Spleen (tissue), 11 donors: Measurements from ENCODE around the gene CCDC91. TPM values are rescaled to one million over a fixed set of nuclear protein-coding genes. Genes with fewer than 3 reads are reported as not detected.

Source experiments
- DNase-seq: peaks from one replicate; pipeline ENCODE4 v3.0.0-alpha.2; 2020
- H3K27ac ChIP-seq, 8 donors: fragments of 200-600 bp; sonication (generic) in 7 of 8; 1 replicate in 4 of 8; 2 replicates in 4 of 8; pipeline versions ENCODE4 v1.5.0 to v1.8.0; 2016 to 2021; ENCODE audit warnings: inconsistent platforms in 4 of 8, mild to moderate bottlenecking in 4 of 8, moderate library complexity in 1 of 8
- H3K27me3 ChIP-seq, 7 donors: fragments of 200-600 bp; sonication (generic) in 6 of 7; replicated peaks in 1 of 7; 1 replicate in 4 of 7; 2 replicates in 3 of 7; pipeline versions ENCODE4 v1.5.0 to v1.8.0; 2016 to 2021; ENCODE audit warnings: inconsistent platforms in 3 of 7, mild to moderate bottlenecking in 1 of 7
- H3K36me3 ChIP-seq, 6 donors: fragments of 200-600 bp; sonication (generic) in 5 of 6; 1 replicate in 4 of 6; 2 replicates in 2 of 6; pipeline versions ENCODE4 v1.5.0 to v1.8.0; 2016 to 2021; ENCODE audit warnings: inconsistent platforms in 2 of 6
- H3K4me1 ChIP-seq, 6 donors: fragments of 200-600 bp; sonication (generic) in 5 of 6; 1 replicate in 3 of 6; 2 replicates in 3 of 6; pipeline versions ENCODE4 v1.5.0 to v1.8.0; 2016 to 2021; ENCODE audit warnings: inconsistent platforms in 3 of 6
- H3K4me3 ChIP-seq, 8 donors: fragments of 200-600 bp; sonication (generic) in 7 of 8; 1 replicate in 4 of 8; 2 replicates in 4 of 8; pipeline versions ENCODE4 v1.5.0 to v1.8.0; 2016 to 2021; ENCODE audit warnings: inconsistent platforms in 4 of 8, mild to moderate bottlenecking in 4 of 8, moderate library complexity in 2 of 8
- H3K9me3 ChIP-seq, 8 donors: fragments of 200-600 bp; sonication (generic) in 7 of 8; 1 replicate in 4 of 8; 2 replicates in 4 of 8; pipeline versions ENCODE4 v1.5.0 to v1.8.0; 2016 to 2021; ENCODE audit warnings: inconsistent platforms in 4 of 8
- POLR2A ChIP-seq, 3 donors: fragments of 450-650 bp; IDR thresholded peaks; one replicate each; pipeline ENCODE4 v1.5.1; 2017; ENCODE audit warnings: antibody characterized with exemption in 3 of 3, mild to moderate bottlenecking in 1 of 3
- POLR2AphosphoS5 ChIP-seq, 3 donors: sonication (generic); formaldehyde crosslinking; IDR thresholded peaks; one replicate each; pipeline ENCODE4 v1.5.1; 2017; ENCODE audit warnings: antibody characterized with exemption in 3 of 3
- WGBS, 5 donors: extraction: QIAGEN DNeasy Blood & Tissue Kit in 3 of 5; methylation state at CpG; one replicate each; pipeline versions ENCODE4 v1.1.5 to v1.1.7; 2013 to 2018; 5-methylcytosine and 5-hydroxymethylcytosine counted together
- intact Hi-C: fragments of 100-400 bp; cut with DNase I; formaldehyde crosslinking; loops from one replicate; pipeline ENCODE4 v1.15.0; 2023; ENCODE audit warnings: low total_unique reads
- polyA plus RNA-seq, 3 donors: library from polyadenylated mRNA; stranded (reverse); fragments of 200-250 nt; gene quantifications; one replicate each; pipeline ENCODE4 v1.2.1, GENCODE V29; 2013
- total RNA-seq, 7 donors: library from RNA; depleted of rRNA in 3 of 7; stranded (reverse); fragments of >200 nt in 3 of 7; fragmentation: NEBNext Ultra II Directional in 4 of 7; extraction: Animal tissue kit (Norgen Biotek cat#: 25700) in 4 of 7; gene quantifications; one replicate each; pipeline versions ENCODE4 v1.1.0 to v1.2.1, GENCODE V29; 2016 to 2021
- TF ChIP-seq, protein P1 (sequence below), 11 experiments: fragments of 200-600 bp in 7 of 11; fragments of 450-650 bp in 4 of 11; sonication (generic) in 4 of 11; IDR thresholded peaks in 8 of 11; conservative IDR thresholded peaks in 3 of 11; 1 replicate in 7 of 11; 2 replicates in 4 of 11; pipeline versions ENCODE4 v1.4.0 to v1.8.0; 2016 to 2021; ENCODE audit warnings: antibody characterized with exemption in 11 of 11, inconsistent platforms in 4 of 11, mild to moderate bottlenecking in 1 of 11
- donor health status: healthy with polysubstance abuse.
- donor health status: DM: no; HTN: no; CAD: no; lungs with moderate emphysema.
- donor health status: DM: no; HTN: no; CAD: no.
- donor health status: Bipolar disorder and iron deficiency.
- donor health status: healthy.
- donor health status: DM: no; HTN: no; CAD: no.
- donor health status: DM: yes; HTN: yes; CAD: no.

Gene CCDC91
- total and polyA plus RNA-seq, 10 donors = 12.8 to 65.9 (median 43.4) TPM

DNA sequence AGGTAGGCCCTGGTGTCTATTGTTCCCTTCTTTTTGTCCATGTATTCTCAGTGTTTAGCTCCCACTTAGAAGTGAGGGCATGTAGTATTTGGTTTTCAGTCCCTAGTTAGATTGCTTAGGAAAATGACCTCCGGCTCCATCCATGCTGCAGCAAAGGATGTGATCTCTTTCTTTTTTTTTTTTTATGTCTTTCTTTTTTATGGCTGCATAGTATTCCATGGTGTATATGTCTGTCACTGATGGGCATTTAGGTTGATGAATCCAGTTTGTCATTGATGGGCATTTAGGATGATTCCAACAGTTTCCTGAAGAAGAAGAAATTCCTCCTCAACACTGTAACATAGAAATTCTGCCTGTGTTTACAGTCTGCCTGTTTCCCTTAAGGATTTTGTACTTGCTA is 231.1 kb downstream of the CCDC91 start:
- TF ChIP-seq, protein P1, sequence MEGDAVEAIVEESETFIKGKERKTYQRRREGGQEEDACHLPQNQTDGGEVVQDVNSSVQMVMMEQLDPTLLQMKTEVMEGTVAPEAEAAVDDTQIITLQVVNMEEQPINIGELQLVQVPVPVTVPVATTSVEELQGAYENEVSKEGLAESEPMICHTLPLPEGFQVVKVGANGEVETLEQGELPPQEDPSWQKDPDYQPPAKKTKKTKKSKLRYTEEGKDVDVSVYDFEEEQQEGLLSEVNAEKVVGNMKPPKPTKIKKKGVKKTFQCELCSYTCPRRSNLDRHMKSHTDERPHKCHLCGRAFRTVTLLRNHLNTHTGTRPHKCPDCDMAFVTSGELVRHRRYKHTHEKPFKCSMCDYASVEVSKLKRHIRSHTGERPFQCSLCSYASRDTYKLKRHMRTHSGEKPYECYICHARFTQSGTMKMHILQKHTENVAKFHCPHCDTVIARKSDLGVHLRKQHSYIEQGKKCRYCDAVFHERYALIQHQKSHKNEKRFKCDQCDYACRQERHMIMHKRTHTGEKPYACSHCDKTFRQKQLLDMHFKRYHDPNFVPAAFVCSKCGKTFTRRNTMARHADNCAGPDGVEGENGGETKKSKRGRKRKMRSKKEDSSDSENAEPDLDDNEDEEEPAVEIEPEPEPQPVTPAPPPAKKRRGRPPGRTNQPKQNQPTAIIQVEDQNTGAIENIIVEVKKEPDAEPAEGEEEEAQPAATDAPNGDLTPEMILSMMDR (IDR thresholded peaks at IDR 0.05 in 8 of 11, conservative IDR thresholded peaks at IDR 0.05 in 3 of 11) = no peak
- TF ChIP-seq POLR2AphosphoS5 (IDR thresholded peaks at IDR 0.05) (no peak), POLR2A (IDR thresholded peaks at IDR 0.05) (no peak)
- Histone ChIP-seq H3K27ac (no peak overlapping the region), H3K27me3 (no peaks in the 10 kb centered on the region), H3K9me3 (peaks cover 0 to 5% (median 0%) of the 10 kb centered on the region in 8 donors), H3K4me1 (peaks cover 0 to 7% (median 0%) of the 10 kb centered on the region in 6 donors), H3K36me3 (peaks cover 0 to 7% (median 0%) of the 10 kb centered on the region in 6 donors), H3K4me3 (no peak overlapping the region)
- no peak for DNase-seq
- intact Hi-C loops = no loop called here
- 91 to 100% (median 96%) methylated on average over 1 of the region's 1 CpG for WGBS, 5 donors

GRCh38 chr12:28424965-28425364 is 234.7 kb downstream of the CCDC91 start:
- intact Hi-C loops = no loop called here
- 62 to 84% (median 76%) methylated on average over 3 of the region's 3 CpGs for WGBS, 5 donors
- Histone ChIP-seq H3K36me3 (peaks cover 0 to 4% (median 0%) of the 10 kb centered on the region in 6 donors), H3K4me3 (no peak overlapping the region), H3K27ac (no peak overlapping the region), H3K4me1 (peaks cover 0 to 7% (median 0%) of the 10 kb centered on the region in 6 donors), H3K9me3 (peaks cover 0 to 5% (median 0%) of the 10 kb centered on the region in 8 donors), H3K27me3 (no peaks in the 10 kb centered on the region)
- DNase-seq = no peak
- TF ChIP-seq, protein P1 (IDR thresholded peaks at IDR 0.05 in 8 of 11, conservative IDR thresholded peaks at IDR 0.05 in 3 of 11) = no peak
- TF ChIP-seq POLR2A (IDR thresholded peaks at IDR 0.05) = no peak
- TF ChIP-seq POLR2AphosphoS5 (IDR thresholded peaks at IDR 0.05) = no peak

GRCh38 chr12:28425526-28425925 is 235.3 kb downstream of the CCDC91 start:
- Histone ChIP-seq H3K4me1 (peaks cover 0 to 7% (median 0%) of the 10 kb centered on the region in 6 donors), H3K4me3 (no peak overlapping the region), H3K9me3 (peaks cover 0 to 5% (median 0%) of the 10 kb centered on the region in 8 donors), H3K27me3 (no peaks in the 10 kb centered on the region), H3K36me3 (peaks cover 0 to 3% (median 0%) of the 10 kb centered on the region in 6 donors), H3K27ac (no peak overlapping the region)
- intact Hi-C loops = no loop called here
- DNase-seq = no peak
- TF ChIP-seq POLR2A (IDR thresholded peaks at IDR 0.05) = no peak
- TF ChIP-seq POLR2AphosphoS5 (IDR thresholded peaks at IDR 0.05) = no peak
- TF ChIP-seq, protein P1 (IDR thresholded peaks at IDR 0.05 in 8 of 11, conservative IDR thresholded peaks at IDR 0.05 in 3 of 11) = no peak

DNA sequence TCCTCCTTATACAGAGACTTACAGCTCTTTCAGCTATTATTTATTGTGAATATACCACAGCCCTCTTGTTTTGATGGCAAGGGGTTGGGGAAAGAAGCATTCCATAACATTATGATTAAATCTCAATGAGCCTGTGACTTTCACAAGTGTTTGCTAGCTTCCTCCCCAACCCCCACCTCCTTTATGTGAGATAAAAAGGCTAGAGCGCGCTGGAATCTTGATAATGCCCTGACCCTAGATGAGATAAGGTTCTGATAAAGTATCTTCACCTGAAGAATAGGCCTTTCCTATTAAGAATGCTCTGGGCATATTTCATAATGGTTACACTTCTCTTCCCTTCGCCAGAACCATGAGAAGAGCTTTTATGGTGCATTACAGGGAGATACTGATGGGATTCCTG is 236.8 kb downstream of the CCDC91 start:
- TF ChIP-seq, protein P1 (IDR thresholded peaks at IDR 0.05 in 8 of 11, conservative IDR thresholded peaks at IDR 0.05 in 3 of 11) = no peak
- TF ChIP-seq POLR2A (IDR thresholded peaks at IDR 0.05) (no peak), POLR2AphosphoS5 (IDR thresholded peaks at IDR 0.05) (no peak)
- Histone ChIP-seq H3K4me3 (no peak overlapping the region), H3K4me1 (peaks cover 0 to 7% (median 0%) of the 10 kb centered on the region in 6 donors), H3K27ac (no peak overlapping the region), H3K36me3 (no peaks in the 10 kb centered on the region), H3K27me3 (no peaks in the 10 kb centered on the region), H3K9me3 (no peaks in the 10 kb centered on the region)
- 94 to 98% (median 97%) methylated on average over 3 of the region's 3 CpGs for WGBS, 5 donors
- intact Hi-C loops = no loop called here
- DNase-seq = no peak
